GM19193 (cell line): ENCODE results near the gene PALD1.

Experiments used
- POLR2A ChIP-seq: IDR thresholded peaks from 4 replicates; pipeline ENCODE4 v1.6.1; 2011; ENCODE audit not compliant: insufficient read depth, insufficient read length; ENCODE audit errors: extremely low read depth

Gene PALD1

DNA sequence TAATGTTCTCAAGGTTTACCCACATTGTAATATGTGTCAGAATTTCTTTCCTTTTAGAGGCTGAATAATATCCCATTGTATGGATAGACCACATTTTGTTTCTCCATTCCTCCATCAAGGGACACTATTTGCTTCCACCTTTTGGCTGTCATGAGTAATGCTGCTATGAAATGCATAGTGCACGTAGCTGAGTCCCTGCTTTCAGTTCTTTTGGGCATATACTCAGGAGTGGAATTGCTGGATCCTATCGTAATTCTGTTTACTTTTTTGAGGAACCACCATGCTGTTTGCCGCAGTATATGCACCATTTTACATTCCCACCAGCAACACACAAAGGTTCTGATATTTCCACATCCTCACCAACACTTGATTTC is 64.0 kb downstream of the PALD1 start:
- TF ChIP-seq POLR2A, result no peak

DNA sequence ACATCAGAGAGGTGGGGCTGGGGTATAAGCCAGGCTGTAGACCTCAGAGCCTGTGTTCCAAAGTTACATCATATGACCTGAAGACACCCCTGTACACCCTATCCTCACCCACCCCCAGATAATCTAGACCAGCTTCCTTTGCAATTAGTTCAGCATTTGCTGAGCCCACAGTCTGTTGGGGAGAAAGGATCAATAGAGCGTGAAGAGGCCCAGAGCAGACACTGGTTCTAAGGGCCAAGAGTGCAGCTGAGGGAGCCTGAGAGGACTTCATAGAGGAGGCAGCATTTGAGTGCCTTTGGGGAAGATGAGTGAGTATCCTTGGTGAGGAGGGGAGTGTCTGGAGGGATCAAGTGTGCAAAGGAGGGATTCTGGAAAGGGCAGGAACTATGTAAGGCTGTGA is 65.3 kb downstream of the PALD1 start:
- no peak for TF ChIP-seq POLR2A

GRCh38 chr10:70544431-70545340 is 66.1 kb downstream of the PALD1 start:
- TF ChIP-seq POLR2A, result no peak

- TF ChIP-seq POLR2A, result no peak
These were observed 68.0 kb downstream of the PALD1 start for GRCh38 chr10:70546584-70546983.

GRCh38 chr10:70549351-70549961 is 70.9 kb downstream of the PALD1 start:
- TF ChIP-seq POLR2A, result no peak

GRCh38 chr10:70549962-70550458 is 71.4 kb downstream of the PALD1 start:
- no peak for TF ChIP-seq POLR2A

GRCh38 chr10:70550459-70550858 is 71.9 kb downstream of the PALD1 start:
- TF ChIP-seq POLR2A, result no peak

GRCh38 chr10:70551466-70551865 is 72.9 kb downstream of the PALD1 start:
- TF ChIP-seq POLR2A, result no peak

DNA sequence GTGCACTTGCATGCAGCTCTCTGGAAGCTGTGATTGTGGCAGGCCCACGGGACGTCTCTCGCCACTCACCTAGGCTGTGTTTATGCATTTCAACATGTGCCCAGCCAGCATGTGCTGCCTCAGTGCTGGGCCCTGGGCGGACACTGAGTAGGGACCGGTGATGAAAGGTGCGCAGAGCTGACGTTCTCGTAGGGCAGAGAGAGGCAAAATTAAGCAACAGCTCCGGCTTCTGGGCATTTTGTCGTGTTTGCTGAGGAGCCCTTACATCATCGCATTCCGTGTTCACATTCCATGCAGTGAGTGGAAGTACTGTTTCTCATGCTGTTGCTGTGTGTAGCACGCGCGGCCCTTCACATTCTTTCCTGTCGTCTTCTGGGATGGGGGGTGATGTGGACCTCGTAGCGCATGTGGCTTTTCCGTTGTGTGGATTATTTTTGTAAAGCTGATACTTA is 73.4 kb downstream of the PALD1 start:
- TF ChIP-seq POLR2A, result no peak

DNA sequence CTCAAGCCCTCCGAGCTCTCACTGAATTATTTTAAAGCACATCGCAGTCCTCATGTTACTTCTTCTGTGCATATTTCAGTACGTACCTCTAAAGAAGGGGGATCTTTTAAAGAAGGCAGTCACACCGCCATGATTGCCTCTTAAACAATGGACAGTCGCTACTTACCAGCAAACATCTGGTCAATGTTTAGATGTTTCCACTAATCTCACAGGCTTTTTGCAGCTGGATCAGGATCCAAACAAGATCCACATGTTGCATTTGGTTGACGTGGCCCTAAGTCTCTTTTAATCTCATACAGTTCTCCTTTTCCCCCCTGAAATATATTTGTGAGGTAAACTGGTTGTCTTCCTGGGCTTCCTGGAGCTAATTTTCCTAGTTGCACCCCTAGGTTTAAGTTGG is 74.0 kb downstream of the PALD1 start:
- TF ChIP-seq POLR2A, result no peak

DNA sequence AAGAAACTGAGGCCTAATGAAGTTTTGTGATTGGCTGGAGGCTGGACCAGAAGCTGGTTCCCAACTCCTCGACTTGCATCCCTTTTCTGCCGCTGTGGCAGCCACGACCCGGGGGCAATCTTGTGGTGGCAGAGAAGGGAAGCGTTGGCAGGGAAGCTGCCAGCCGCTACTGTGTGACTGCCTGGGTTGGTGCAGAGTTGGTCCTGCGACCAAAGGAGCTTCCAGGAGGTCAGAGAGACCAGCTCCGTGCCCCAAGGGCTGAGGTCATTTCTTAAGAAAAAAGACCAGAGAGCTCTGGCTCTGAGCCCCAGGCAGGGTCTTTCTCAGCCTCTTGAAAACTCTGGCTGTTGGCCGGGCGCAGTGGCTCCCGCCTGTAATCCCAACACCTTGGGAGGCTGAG is 76.8 kb downstream of the PALD1 start:
- no peak for TF ChIP-seq POLR2A

- TF ChIP-seq POLR2A, result no peak
These were observed 78.7 kb downstream of the PALD1 start for GRCh38 chr10:70557086-70557845.

- no peak for TF ChIP-seq POLR2A
These were observed 79.3 kb downstream of the PALD1 start for GRCh38 chr10:70557876-70558275.

- TF ChIP-seq POLR2A, result no peak
These were observed 79.7 kb downstream of the PALD1 start for GRCh38 chr10:70558295-70558694.
